IMR-90 (cell line): ENCODE measurements around the gene MAP3K5. TPM values are rescaled to one million over a fixed set of nuclear protein-coding genes. Genes with fewer than 3 reads are reported as not detected.

Source experiments
- ATAC-seq: fragments of 200-7000 bp; cut with Tn5 transposase; 2 replicates; pipeline ENCODE4 v1.9.1; 2020; ENCODE audit warnings: low read depth, mild to moderate bottlenecking, moderate library complexity
- BruUV-seq: library from RNA; stranded (reverse); fragments of 400-500 nt; replicated peaks from 2 replicates; lab custom pipeline; 2021; lab: Mats Ljungman, UMichigan
- CTCF ChIA-PET: fragments of 300-600 bp; formaldehyde crosslinking; extraction: SDS; loops from one replicate; lab custom pipeline; 2021; ENCODE audit warnings: antibody characterized with exemption; lab: Yijun Ruan, JAX
- POLR2A ChIA-PET: fragments of 300-600 bp; sonication (Branson Sonifier 250); formaldehyde crosslinking; loops from one replicate; lab custom pipeline; 2022; ENCODE audit warnings: antibody characterized with exemption; ENCODE audit not compliant: unreplicated experiment; lab: Charles Lee
- DNase-seq: peaks from one replicate; pipeline ENCODE4 v3.0.0; 2013
- H2AFZ ChIP-seq: replicated peaks from 2 replicates; pipeline ENCODE3; 2013; ENCODE audit warnings: low read length, mild to moderate bottlenecking; ENCODE audit not compliant: poor library complexity
- H2AK5ac ChIP-seq: 2 replicates; pipeline ENCODE4 v1.6.1; 2013; ENCODE audit warnings: low read depth, low read length, inconsistent platforms
- H2AK9ac ChIP-seq: replicated peaks from 2 replicates; pipeline ENCODE3; 2013; ENCODE audit warnings: mild to moderate bottlenecking, low read depth, low read length, moderate library complexity; ENCODE audit not compliant: poor library complexity
- H2BK120ac ChIP-seq: 2 replicates; pipeline ENCODE4 v1.6.1; 2013; ENCODE audit warnings: low read depth, low read length, inconsistent platforms
- H2BK15ac ChIP-seq: 3 replicates; pipeline ENCODE4 v1.6.1; 2013; ENCODE audit warnings: low read depth, low read length, inconsistent platforms
- H2BK20ac ChIP-seq: 2 replicates; pipeline ENCODE4 v1.6.1; 2013; ENCODE audit warnings: low read depth, mild to moderate bottlenecking, inconsistent platforms, low read length, moderate library complexity
- H2BK5ac ChIP-seq: 2 replicates; pipeline ENCODE4 v1.6.1; 2013; ENCODE audit warnings: mild to moderate bottlenecking, low read depth, low read length, inconsistent platforms; ENCODE audit not compliant: poor library complexity, severe bottlenecking
- H3K14ac ChIP-seq: replicated peaks from 2 replicates; pipeline ENCODE4 v1.6.1; 2013; ENCODE audit warnings: low read depth, low read length, inconsistent platforms
- H3K18ac ChIP-seq: 2 replicates; pipeline ENCODE4 v1.6.1; 2013; ENCODE audit warnings: low read depth, low read length, control low read depth
- H3K23ac ChIP-seq: 2 replicates; pipeline ENCODE4 v1.6.1; 2013; ENCODE audit warnings: low read depth, low read length, inconsistent platforms
- H3K27ac ChIP-seq: 2 replicates; pipeline ENCODE4 v1.5.1; 2013; ENCODE audit warnings: mild to moderate bottlenecking, control low read depth, low read length; ENCODE audit not compliant: insufficient read depth
- H3K27me3 ChIP-seq: 2 replicates; pipeline ENCODE4 v1.6.1; 2013; ENCODE audit warnings: low read length; ENCODE audit not compliant: control insufficient read depth, insufficient read depth
- H3K36me3 ChIP-seq: 2 replicates; pipeline ENCODE4 v1.6.1; 2013; ENCODE audit warnings: low read length, mixed read lengths; ENCODE audit not compliant: control insufficient read depth, insufficient read depth
- H3K4ac ChIP-seq: 2 replicates; pipeline ENCODE4 v1.6.1; 2013; ENCODE audit warnings: low read depth, low read length, inconsistent platforms
- H3K4me1 ChIP-seq: 2 replicates; pipeline ENCODE4 v1.6.1; 2013; ENCODE audit warnings: low read length, mixed read lengths; ENCODE audit not compliant: control insufficient read depth, insufficient read depth
- H3K4me2 ChIP-seq: 2 replicates; pipeline ENCODE4 v1.6.1; 2013; ENCODE audit warnings: low read depth, mild to moderate bottlenecking, control low read depth, low read length, moderate library complexity
- H3K4me3 ChIP-seq: 2 replicates; pipeline ENCODE4 v1.5.1; 2013; ENCODE audit warnings: low read depth, mild to moderate bottlenecking, control low read depth, low read length, moderate library complexity; ENCODE audit not compliant: insufficient read depth
- H3K56ac ChIP-seq: 2 replicates; pipeline ENCODE4 v1.6.1; 2013; ENCODE audit warnings: low read length, inconsistent platforms; ENCODE audit not compliant: insufficient read depth; ENCODE audit errors: extremely low read depth
- H3K79me1 ChIP-seq, 2 experiments: 2 replicates each; pipeline ENCODE4 v1.6.1; 2013; ENCODE audit warnings: low read length in 2 of 2, inconsistent platforms in 1 of 2, low read depth in 1 of 2
- H3K9ac ChIP-seq: 2 replicates; pipeline ENCODE4 v1.6.1; 2013; ENCODE audit warnings: low read depth, low read length, control low read depth
- H3K9me1 ChIP-seq: 2 replicates; pipeline ENCODE4 v1.6.1; 2013; ENCODE audit warnings: low read length, inconsistent platforms; ENCODE audit not compliant: insufficient read depth
- H3K9me3 ChIP-seq: 2 replicates; pipeline ENCODE4 v1.6.1; 2013; ENCODE audit warnings: low read length; ENCODE audit not compliant: control insufficient read depth, insufficient read depth
- H4K20me1 ChIP-seq: 2 replicates; pipeline ENCODE4 v1.6.1; 2013; ENCODE audit warnings: low read length, inconsistent platforms; ENCODE audit not compliant: insufficient read depth
- H4K5ac ChIP-seq: 2 replicates; pipeline ENCODE4 v1.6.1; 2013; ENCODE audit warnings: mild to moderate bottlenecking, low read depth, low read length, control low read depth
- H4K8ac ChIP-seq, 2 experiments: 2 replicates each; pipeline ENCODE4 v1.6.1; 2013; ENCODE audit warnings: low read depth in 2 of 2, low read length in 2 of 2, control low read depth in 1 of 2, inconsistent platforms in 1 of 2
- H4K91ac ChIP-seq: 2 replicates; pipeline ENCODE4 v1.6.1; 2013; ENCODE audit warnings: low read depth, low read length, inconsistent platforms; ENCODE audit not compliant: insufficient read depth
- CEBPB ChIP-seq: IDR thresholded peaks from 2 replicates; pipeline ENCODE4 v1.6.1; 2012; ENCODE audit warnings: low read depth, low read length, improper control_type of control experiment
- CHD1 ChIP-seq: IDR thresholded peaks from 2 replicates; pipeline ENCODE4 v1.6.1; 2012; ENCODE audit warnings: low read depth, low read length, improper control_type of control experiment
- MXI1 ChIP-seq: IDR thresholded peaks from 2 replicates; pipeline ENCODE4 v1.6.1; 2012; ENCODE audit warnings: low read depth, mild to moderate bottlenecking, low read length, moderate library complexity, borderline replicate concordance
- RAD21 ChIP-seq: IDR thresholded peaks from 2 replicates; pipeline ENCODE4 v1.6.1; 2012; ENCODE audit warnings: low read length, improper control_type of control experiment
- WGBS, 2 experiments: methylation state at CpG; one replicate each; pipeline versions ENCODE4 v1.1.5 to v1.1.7; 2013; ENCODE audit warnings: missing lambda C conversion rate in 2 of 2; ENCODE audit not compliant: insufficient read length in 1 of 2; ENCODE audit errors: extremely low coverage in 2 of 2; 5-methylcytosine and 5-hydroxymethylcytosine counted together
- dilution Hi-C: fragments of 300-500 bp; cut with HindIII; formaldehyde crosslinking; loops from one replicate; pipeline ENCODE4 v1.14.3; 2018; ENCODE audit warnings: low sequenced_read_pairs; ENCODE audit not compliant: unreplicated experiment
- in situ Hi-C: fragments of 300-500 bp; cut with MboI; formaldehyde crosslinking; loops from 3 replicates; pipeline ENCODE4 v1.14.3; 2019; ENCODE audit warnings: low sequenced_read_pairs, inconsistent platforms, mixed read lengths
- intact Hi-C: fragments of 100-400 bp; cut with micrococcal nuclease; formaldehyde crosslinking; loops from 2 replicates; pipeline ENCODE4 v1.10.0; 2022
- polyA plus RNA-seq, 3 experiments: library from polyadenylated mRNA; depleted of rRNA; stranded (reverse); fragments of >200 nt; gene quantifications; 2 replicates each; pipeline ENCODE4 v1.2.3, GENCODE V29; 2012; ENCODE audit warnings: low replicate concordance in 1 of 3
- total RNA-seq: library from RNA; depleted of rRNA; stranded (reverse); fragments of >200 nt; gene quantifications from 2 replicates; pipeline ENCODE4 v1.2.3, GENCODE V29; 2012

The MAP3K5 gene
- total and polyA plus RNA-seq, 2 of the 4 experiments (the other 2 are of a cell fraction), result 5.4 to 17.6 TPM

GRCh38 chr6:136552054-136552453, 240.2 kb downstream of the MAP3K5 start:
- H4K91ac ChIP-seq, result no peak overlapping the region
- H4K5ac ChIP-seq, result no peak overlapping the region
- H2BK120ac ChIP-seq, result no peak overlapping the region
- H2AFZ ChIP-seq, result no peak overlapping the region
- in situ Hi-C loops, result no loop called here
- no peaks in the 10 kb centered on the region for H3K79me1 ChIP-seq
- ATAC-seq (no peak), DNase-seq (no peak)
- intact Hi-C loops, result no loop called here
- H3K4me3 ChIP-seq, result no peak overlapping the region
- H2BK5ac ChIP-seq, result no peak overlapping the region
- H3K27me3 ChIP-seq, result peaks cover 26% of the 10 kb centered on the region
- ChIA-PET CTCF (interaction anchor here (1.1 kb wide), 1 partner anchor 8 kb away, joined by 4 read pairs; no protein-coding TSS in a partner anchor), POLR2A (no interaction called here)
- no peak overlapping the region for H3K18ac ChIP-seq
- dilution Hi-C loops, result no loop called here
- H3K4ac ChIP-seq, result no peak overlapping the region
- H4K20me1 ChIP-seq, result no peaks in the 10 kb centered on the region
- H3K56ac ChIP-seq, result no peak overlapping the region
- H3K9ac ChIP-seq, result no peak overlapping the region
- no peak overlapping the region for H3K14ac ChIP-seq
- no TSS peak for BruUV-seq
- H2AK9ac ChIP-seq, result no peak overlapping the region
- H3K36me3 ChIP-seq, result peaks cover 1% of the 10 kb centered on the region; the same call in 1 of the 2 replicates
- WGBS, 2 experiments, result 36% methylated on average over 2 of the region's 4 CpGs; no CpG with 5 or more reads in 1 of the 2 experiments
- no peak overlapping the region for H4K8ac ChIP-seq
- peaks cover 3% of the 10 kb centered on the region; the same call in 1 of the 2 replicates for H3K4me1 ChIP-seq
- TF ChIP-seq RAD21, result no peak
- TF ChIP-seq MXI1, result no peak
- no peak for TF ChIP-seq CEBPB
- TF ChIP-seq CHD1, result no peak
- H3K9me3 ChIP-seq, result no peaks in the 10 kb centered on the region
- no peak overlapping the region for H2BK20ac ChIP-seq
- no peak overlapping the region for H3K27ac ChIP-seq
- no peaks in the 10 kb centered on the region for H3K9me1 ChIP-seq
- no peak overlapping the region for H3K4me2 ChIP-seq
- H2AK5ac ChIP-seq, result no peak overlapping the region
- no peak overlapping the region for H3K23ac ChIP-seq
- no peak overlapping the region for H2BK15ac ChIP-seq
